Measurements from ENCODE around the gene SUPT7L.

Gene SUPT7L

GRCh38 chr2:27664622-27665363 lies 1.4 kb upstream of the SUPT7L start:
- ATAC-seq (ENCODE audit: low read depth) (no peak), DNase-seq (ENCODE audit: low spot score) (no peak)
- Histone ChIP-seq H3K27me3 (ENCODE audit: insufficient read depth, poor library complexity, severe bottlenecking) (no peaks in the 10 kb centered on the region), H3K36me3 (ENCODE audit: low read depth) (peaks cover 61% of the 10 kb centered on the region), H3K4me3 (ENCODE audit: severe bottlenecking) (peak overlapping the region; percentile 93), H3K27ac (ENCODE audit: poor library complexity, severe bottlenecking) (no peak overlapping the region), H3K4me1 (ENCODE audit: insufficient read depth, poor library complexity, severe bottlenecking) (peaks cover 3% of the 10 kb centered on the region), H3K9me3 (ENCODE audit: severe bottlenecking) (no peaks in the 10 kb centered on the region)
- no peak for TF ChIP-seq CTCF (IDR thresholded peaks at IDR 0.05; ENCODE audit: poor library complexity, severe bottlenecking)

GRCh38 chr2:27664154-27664574 lies 750 bp upstream of the SUPT7L start:
- Histone ChIP-seq H3K36me3 (ENCODE audit: low read depth) (peaks cover 61% of the 10 kb centered on the region), H3K4me3 (ENCODE audit: severe bottlenecking) (peak overlapping the region; percentile 93), H3K27ac (ENCODE audit: poor library complexity, severe bottlenecking) (peak overlapping the region; percentile 74), H3K9me3 (ENCODE audit: severe bottlenecking) (no peaks in the 10 kb centered on the region), H3K4me1 (ENCODE audit: insufficient read depth, poor library complexity, severe bottlenecking) (peaks cover 3% of the 10 kb centered on the region), H3K27me3 (ENCODE audit: insufficient read depth, poor library complexity, severe bottlenecking) (no peaks in the 10 kb centered on the region)
- peak; percentile 9; the same call in 2 of the 3 replicates for ATAC-seq (ENCODE audit: low read depth)
- no peak for DNase-seq (ENCODE audit: low spot score)
- TF ChIP-seq CTCF (IDR thresholded peaks at IDR 0.05; ENCODE audit: poor library complexity, severe bottlenecking), result no peak

DNA sequence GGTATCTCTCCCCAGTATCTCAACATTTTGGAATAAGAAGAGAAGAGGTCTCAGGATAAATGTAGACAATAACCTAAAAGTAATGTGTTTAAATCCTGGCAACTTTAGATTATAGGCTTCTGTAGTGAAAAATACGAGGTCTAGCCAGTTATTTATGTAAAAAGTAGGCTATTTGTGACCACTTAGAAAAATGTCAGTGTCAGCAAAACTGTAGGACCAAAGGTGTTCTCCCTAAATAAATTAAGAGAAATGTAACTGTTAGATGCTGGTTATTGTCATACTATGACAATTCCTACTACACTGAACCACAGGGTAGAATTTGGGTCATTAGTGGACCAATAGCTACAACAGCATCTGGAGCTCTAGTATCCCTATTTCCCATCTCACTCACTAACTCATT lies 2.0 kb downstream of the SUPT7L start:
- ATAC-seq (ENCODE audit: low read depth), result no peak

DNA sequence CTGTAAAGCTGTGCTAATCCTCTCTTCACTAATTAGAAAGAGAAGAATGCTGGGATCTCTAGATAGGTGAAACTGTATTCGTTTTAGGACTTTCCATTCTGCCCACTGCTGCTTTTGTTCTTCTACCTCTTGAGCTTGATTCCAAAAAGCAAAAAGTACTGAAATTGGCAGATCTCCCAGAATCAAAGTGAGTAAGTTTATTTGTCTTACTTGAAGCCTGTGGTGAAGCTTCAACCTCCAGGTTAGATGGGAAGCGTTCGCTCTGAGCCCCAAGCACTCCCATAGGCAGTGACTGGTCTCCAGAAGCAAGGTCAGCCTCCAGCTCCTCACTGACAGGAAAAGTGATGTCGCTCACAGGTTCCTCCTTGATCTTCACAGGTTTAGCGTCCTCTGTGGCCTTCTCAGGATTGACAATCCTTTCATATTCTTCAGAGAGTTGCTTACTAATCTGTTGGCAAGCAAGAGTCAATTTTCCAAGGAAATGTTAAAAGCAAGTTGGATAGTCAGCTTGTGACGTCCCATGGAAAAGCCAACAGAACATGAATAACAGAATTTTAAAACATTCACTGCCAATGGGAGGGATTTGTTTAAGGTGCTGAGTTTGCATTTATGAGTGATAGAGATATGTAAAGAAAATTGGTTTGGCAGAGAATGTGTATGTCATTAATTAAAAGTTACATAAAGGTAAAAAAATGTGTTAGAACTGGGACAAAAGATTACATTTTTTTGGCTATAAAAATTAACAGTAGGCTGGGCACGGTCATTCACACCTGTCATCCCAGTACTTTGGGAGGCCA lies 8.1 kb downstream of the SUPT7L start:
- no peak for DNase-seq (ENCODE audit: low spot score)
- ATAC-seq (ENCODE audit: low read depth), result no peak
- TF ChIP-seq CTCF (IDR thresholded peaks at IDR 0.05; ENCODE audit: poor library complexity, severe bottlenecking), result no peak
- no peak overlapping the region for H3K4me3 ChIP-seq (ENCODE audit: severe bottlenecking)
- H3K4me1 ChIP-seq (ENCODE audit: insufficient read depth, poor library complexity, severe bottlenecking), result peaks cover 9% of the 10 kb centered on the region
- H3K36me3 ChIP-seq (ENCODE audit: low read depth), result peaks cover 100% of the 10 kb centered on the region
- no peaks in the 10 kb centered on the region for H3K9me3 ChIP-seq (ENCODE audit: severe bottlenecking)
- H3K27ac ChIP-seq (ENCODE audit: poor library complexity, severe bottlenecking), result no peak overlapping the region
- H3K27me3 ChIP-seq (ENCODE audit: insufficient read depth, poor library complexity, severe bottlenecking), result no peaks in the 10 kb centered on the region

More for the DNA sequence above, 2.0 kb downstream of the SUPT7L start:
- no peak for TF ChIP-seq CTCF (IDR thresholded peaks at IDR 0.05; ENCODE audit: poor library complexity, severe bottlenecking)
- no peak for DNase-seq (ENCODE audit: low spot score)
- Histone ChIP-seq H3K27me3 (ENCODE audit: insufficient read depth, poor library complexity, severe bottlenecking) (no peaks in the 10 kb centered on the region), H3K9me3 (ENCODE audit: severe bottlenecking) (no peaks in the 10 kb centered on the region), H3K4me1 (ENCODE audit: insufficient read depth, poor library complexity, severe bottlenecking) (peaks cover 3% of the 10 kb centered on the region), H3K4me3 (ENCODE audit: severe bottlenecking) (no peak overlapping the region), H3K36me3 (ENCODE audit: low read depth) (peaks cover 68% of the 10 kb centered on the region), H3K27ac (ENCODE audit: poor library complexity, severe bottlenecking) (no peak overlapping the region)
